ENCODE results near the gene MIB1.

Gene MIB1

DNA sequence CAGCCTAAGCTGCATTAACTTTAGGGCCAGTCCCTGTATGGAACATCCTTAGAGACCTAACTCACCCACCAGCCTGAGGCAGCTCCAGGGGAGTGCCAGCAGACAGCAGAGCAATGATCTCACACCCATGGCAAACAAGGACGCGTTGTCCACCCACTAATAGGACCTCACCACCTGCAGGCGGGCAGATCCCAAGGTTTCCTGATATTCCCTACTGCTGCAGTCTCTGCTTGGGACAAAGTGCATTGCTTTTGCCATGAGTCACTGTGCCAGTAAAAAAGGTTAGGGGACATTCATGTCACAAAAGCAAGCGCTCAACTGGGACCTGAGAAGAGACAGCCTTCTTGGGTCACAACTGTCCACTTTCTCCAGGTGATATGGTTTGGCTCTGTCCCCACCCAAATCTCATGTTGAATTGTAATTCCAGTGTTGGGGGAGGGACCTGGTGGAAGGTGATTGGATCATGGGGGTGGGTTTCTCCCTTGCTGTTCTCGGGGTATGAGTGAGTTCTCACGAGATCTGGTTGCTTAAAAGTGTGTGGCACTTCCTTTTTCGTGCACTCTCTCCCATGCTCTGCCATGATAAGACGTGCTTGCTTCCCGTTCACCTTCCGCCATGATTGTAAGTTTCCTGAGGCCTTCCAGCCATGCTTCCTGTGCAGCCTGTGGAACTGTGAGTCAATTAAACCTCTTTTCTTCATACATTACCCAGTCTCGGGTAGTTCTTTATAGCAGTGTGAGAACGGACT lies 160.2 kb downstream of the MIB1 start:
- no peak for DNase-seq

DNA sequence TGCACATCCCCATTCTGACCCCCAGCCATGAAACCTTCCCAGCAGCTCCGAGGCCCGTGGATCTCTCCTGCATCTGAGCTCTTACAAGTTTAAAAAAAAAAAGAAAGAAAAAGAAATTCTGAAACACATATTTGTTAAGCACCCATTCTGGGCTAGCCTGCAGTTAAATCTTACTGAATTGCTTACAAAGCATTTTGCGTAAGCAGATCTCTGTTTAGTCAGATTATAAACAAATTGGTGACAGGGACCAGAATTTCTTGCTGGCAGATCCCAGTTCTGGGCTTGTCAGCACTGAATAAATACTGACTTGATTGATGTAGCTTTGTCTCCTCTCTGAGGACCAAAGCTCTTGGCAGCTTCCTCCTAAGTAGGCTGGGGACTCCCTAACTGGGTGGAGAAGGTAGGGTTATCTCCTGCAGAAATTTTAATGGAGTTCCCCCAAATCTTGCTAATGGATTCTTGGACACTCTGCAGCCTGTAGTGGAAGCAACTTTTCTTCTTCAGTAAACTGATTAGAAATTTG lies 160.9 kb downstream of the MIB1 start:
- DNase-seq = no peak

DNA sequence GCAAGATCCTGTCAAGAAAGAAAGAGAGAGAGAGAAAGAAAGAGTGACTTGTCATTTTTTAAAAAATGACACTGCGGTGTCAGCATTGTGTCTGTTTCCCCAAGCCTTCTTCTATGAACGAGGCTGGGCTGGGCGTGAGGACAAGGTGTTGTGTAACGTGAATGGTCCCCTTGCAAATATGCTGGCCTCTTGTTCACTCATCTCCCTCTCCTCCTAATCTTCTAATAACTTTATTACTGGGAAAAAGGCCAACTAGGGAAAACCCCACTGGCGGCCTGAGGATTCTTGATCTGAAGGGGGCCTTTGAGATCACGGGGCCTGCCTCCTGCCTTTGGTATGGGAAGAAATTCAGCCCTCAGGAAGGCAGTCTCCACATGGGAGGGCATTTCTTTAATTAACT lies 163.1 kb downstream of the MIB1 start:
- no peak for DNase-seq

DNA sequence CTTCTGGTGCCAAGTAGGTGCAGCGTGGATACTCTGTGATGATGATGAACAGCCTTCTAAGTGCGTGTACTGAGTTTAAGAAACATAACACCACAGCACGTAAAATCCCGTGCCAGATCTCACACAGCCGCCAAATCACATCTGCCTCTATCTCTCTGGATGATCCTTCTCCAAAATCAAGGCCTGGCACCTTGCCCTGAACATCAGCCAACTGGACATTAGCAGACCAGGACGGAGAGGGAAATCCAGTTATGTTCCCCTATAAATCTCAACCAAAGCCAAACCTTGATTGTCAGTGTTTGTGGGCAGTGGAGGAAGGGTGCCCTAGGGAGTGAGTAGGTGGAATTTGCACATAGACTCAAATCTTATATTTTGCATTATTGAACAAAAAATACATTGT lies 164.3 kb downstream of the MIB1 start:
- DNase-seq = no peak

DNA sequence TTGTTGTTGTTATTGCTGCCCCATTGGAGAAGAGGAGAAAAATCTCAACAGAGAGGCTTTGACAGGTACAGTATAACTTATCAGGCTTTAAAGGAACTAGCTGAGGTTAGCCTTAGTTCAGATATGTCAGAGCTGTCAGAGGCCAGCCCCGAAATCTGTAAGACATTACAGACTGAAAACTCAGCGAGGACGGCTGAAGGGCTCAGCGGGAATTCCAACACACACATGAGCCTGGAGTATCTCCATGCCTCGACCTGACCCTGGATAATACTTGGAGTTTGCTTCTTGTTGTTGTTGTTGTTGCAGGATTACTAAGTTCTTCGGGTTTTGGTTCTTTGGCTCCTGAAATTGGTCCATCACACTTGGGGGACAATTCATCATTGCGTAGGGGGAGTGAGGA lies 166.9 kb downstream of the MIB1 start:
- DNase-seq = no peak

DNA sequence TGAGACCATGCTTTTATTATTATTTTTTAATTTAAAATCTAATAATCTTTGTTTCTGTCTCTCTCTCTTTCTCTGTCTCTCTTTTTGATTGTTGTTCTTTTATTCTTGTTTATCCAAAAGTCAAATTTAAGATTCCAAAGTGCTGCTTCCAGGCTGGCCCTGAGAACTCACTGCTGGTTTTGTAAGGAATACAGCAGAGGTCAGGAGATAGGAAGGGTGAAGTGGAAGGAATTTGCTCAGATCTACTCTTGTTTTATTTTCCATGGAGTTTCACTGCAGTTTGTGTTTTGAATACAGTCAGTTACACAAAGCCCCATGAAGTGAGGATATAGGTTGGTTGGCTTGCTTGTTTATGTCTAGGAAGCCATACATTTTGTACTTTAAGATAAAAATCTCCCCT lies 168.1 kb downstream of the MIB1 start:
- no peak for DNase-seq

DNA sequence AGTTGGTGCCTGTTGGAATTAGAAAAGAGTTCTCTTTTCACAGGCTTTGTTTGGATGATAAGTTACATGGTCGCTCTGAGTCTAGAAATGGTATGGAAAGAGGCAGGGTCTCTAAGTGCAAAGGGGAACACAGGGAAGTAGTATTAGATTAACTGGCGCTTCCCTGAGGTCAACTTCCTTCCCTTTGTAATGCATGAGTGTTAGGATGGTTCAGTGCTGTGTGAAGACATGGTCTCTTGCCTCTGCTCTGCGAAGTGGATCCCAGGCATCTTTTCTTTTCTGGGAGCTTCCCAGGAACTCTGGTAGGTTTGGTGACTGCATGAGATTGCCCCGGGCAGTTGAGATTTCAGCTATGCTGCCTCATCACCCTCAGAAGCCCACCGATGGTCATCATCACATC lies 170.3 kb downstream of the MIB1 start:
- DNase-seq = no peak

DNA sequence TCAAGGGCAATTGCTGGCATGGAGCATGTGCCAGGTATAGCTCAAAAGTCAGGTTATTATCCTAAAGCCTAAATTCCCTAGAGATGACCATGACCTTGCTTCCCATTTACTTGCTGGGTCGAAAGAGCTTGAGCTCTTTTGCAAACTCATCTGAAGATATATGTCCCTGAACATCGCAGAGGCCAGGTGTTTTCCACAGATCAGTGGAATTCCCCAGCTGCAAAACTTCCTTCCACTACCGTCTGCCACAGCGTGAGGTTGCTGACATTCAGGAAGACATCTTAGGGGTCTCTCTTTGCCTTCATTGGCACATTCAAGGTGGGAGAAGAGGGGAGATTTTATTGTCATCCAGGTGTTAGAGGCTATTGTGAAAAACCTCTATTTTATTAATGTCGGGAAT lies 171.0 kb downstream of the MIB1 start:
- DNase-seq = no peak

DNA sequence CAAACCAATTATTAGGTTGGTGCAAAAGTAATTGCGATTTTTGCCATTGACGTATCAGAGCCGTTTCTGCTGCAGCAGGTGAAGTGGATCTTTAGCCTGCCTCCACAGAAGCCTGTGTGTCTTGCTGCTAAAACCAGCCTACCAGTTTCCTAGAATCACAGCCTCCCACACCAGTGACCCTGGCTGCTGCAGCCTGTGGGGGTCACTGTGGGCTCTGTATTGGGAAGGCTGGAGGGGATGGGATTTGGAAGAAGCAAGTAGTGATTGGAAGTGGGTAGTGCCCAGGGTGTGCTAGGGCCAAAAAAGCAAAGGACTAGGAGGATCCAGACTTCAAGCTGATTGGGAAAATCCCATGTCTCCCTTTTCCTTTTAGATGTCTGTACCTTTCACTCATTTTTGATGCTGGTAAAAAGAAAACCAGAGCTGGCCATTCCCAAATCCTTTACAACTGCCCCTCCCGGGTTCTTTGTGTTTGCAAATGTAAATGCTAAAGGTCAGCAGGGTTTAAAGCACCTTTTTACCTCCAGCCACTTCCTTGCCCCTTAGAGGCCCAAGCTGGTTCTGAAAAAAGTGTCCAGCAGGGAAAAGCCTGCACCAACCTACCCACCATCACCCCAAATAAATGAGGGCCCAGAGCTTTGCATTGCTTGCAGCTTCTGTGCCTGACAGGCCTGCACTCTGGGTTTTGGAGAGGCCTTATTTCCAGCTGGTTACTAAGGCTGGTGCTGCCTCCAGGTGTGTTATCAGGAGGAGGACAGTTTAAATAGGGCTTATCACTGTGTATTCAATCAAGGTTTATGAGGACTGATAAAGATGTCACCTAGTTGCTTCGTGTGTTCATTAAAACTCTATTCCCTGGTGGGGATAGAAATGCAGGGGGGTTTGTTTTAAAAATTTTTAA lies 172.0 kb downstream of the MIB1 start:
- DNase-seq = no peak

DNA sequence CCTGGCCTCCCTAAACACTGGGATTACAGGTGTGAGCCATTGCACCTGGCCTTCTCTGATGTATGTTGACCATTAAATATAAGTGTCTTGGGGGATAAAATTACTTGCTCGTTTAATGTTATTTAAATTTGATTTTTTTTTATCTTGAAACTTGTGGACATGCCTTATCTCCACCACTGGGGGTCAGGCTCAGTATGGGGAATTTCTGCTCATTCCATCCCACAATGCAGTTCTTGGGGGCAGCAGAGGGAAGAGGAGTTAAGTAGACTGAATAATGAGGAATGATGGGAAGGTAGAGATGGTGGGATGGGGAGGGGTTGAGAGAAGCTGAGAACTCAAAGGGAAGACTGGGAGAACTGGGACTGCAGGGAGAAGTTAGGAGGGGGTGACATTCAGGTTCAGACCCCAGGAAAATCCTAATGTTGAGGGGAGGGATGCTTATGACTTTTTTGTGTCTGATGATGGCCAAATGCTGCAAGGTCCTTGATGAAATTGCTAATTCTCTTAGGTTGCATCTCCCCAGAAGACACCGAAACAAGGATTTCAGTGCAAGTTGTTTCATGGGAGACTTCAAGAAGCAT lies 174.2 kb downstream of the MIB1 start:
- no peak for DNase-seq

DNA sequence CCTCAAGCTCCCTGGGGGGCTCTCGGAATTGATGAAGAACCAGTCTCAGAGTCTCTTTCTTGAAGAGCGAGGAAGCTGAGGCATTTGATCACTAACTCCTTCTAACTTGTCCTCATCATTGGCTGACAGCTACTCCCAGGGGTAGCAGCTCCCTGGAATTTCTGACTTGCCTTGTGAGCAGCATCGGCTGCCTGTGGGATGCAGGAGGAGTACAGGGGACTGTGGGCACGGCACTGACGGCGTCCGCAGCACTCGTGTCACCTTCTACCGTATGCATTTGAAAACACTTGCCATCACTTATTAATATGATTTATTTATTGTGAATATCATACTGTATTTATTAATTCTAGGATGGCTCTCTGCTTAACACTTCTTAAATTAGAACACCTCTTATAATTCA lies 175.0 kb downstream of the MIB1 start:
- DNase-seq = no peak

DNA sequence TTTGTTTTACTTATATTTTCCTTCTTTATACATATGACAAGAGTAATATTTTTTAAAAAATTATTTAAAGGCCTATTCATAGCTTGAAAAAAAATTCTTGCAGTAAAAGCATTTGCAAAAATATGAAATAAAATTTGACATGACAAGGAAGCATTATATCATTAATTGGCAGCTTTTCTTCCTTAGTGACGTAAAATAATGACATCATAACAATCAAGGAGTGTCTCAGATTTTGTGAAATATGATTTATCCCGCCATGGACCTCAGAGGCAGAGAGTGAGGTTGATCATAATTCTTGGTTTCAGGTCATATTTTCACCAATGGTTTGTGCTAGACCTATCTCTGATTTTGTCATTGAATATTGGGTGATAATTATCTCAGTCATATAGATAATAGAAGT lies 176.0 kb downstream of the MIB1 start:
- no peak for DNase-seq

DNA sequence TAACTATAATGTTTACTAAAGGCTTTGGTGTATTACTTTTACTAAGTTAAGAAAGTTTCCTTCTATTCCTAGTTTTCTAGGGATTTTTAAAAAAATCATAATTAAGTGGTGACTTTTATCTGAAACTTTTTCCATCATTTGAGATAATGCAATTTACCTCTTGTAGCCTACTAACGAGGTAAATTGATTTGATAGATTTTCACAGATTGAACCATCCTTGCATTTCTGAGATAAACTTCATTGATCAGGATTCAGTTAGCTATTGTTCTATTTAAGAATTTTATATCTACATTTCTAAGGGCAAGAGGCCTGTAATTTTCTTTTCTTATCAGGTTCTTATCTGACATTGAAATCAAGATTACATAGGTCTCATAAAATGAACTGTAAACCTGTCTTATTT lies 178.1 kb downstream of the MIB1 start:
- no peak for DNase-seq

Measured in stimulated activated naive CD4-positive, alpha-beta T cell treated with Interleukin-2 at 50 U/mL for 16 hours (primary cell).